GM10248 (cell line): Measurements from ENCODE around the gene DND1.

ENCODE experiments used
- CTCF ChIA-PET: fragments of 300-600 bp; sonication (Branson Sonifier 250); formaldehyde crosslinking; extraction: SDS; loops from one replicate; lab custom pipeline; 2021; ENCODE audit warnings: antibody characterized with exemption; lab: Yijun Ruan, JAX
- POLR2A ChIA-PET: fragments of 350-650 bp; sonication (Branson Sonifier 250); formaldehyde crosslinking; extraction: SDS; loops from one replicate; lab custom pipeline; 2020; ENCODE audit warnings: antibody characterized with exemption; lab: Yijun Ruan, JAX
- DNase-seq: peaks from one replicate; pipeline ENCODE4 v3.0.0; 2012; ENCODE audit errors: extremely low spot score
- CTCF ChIP-seq: IDR thresholded peaks from 2 replicates; pipeline ENCODE4 v1.5.1; 2012; ENCODE audit warnings: mild to moderate bottlenecking, low read depth; ENCODE audit errors: extremely low read depth, missing control alignments, control extremely low read depth

Gene DND1

DNA sequence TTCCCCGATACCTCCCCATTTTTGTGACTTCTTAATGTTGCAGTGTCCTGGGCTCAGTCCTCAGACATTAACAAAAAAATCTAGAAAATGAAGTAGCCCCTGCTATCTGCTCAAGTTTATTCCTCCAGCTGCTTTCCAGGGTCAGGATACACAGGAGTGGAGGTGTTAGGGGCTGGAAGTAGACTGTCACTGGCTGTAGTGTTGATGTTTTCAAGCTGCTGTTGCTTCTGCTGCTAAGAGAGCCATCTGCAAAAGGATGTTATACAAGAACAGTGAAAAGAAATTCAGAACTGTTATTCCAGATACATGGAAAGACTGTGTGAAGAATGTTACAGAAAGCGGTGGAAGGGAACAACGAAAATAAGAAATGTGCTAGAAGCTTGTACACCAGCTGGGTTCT, 51.1 kb downstream of the DND1 start:
- no peak for DNase-seq
- TF ChIP-seq CTCF: no peak
- ChIA-PET CTCF (interaction anchor here (0.8 to 1.3 kb wide), 2 partner anchors 33 to 250 kb away, joined by 4 read pairs; no protein-coding TSS in a partner anchor), POLR2A (no interaction called here)
